GM23338 (cell line): ENCODE measurements around the gene AKAP9.

Experiments
- CREB1 ChIP-seq: fragments of 250-450 bp; sonication (Bioruptor Pico); IDR thresholded peaks from 2 replicates; pipeline ENCODE4 v1.5.0; 2020; ENCODE audit warnings: low read depth, mild to moderate bottlenecking, moderate library complexity
- EZH2 ChIP-seq: fragments of 200-600 bp; sonication (generic); IDR thresholded peaks from one replicate; pipeline ENCODE4 v1.8.0; 2017; ENCODE audit warnings: antibody characterized with exemption, mild to moderate bottlenecking, low read depth; ENCODE audit not compliant: unreplicated experiment
- EZH2phosphoT487 ChIP-seq: fragments of 200-600 bp; sonication (generic); IDR thresholded peaks from one replicate; pipeline ENCODE4 v1.8.1; 2018; ENCODE audit warnings: antibody characterized with exemption; ENCODE audit not compliant: unreplicated experiment
- NANOG ChIP-seq: IDR thresholded peaks from 2 replicates; pipeline ENCODE4 v1.6.1; 2016; ENCODE audit warnings: antibody characterized with exemption, borderline replicate concordance
- POLR2AphosphoS5 ChIP-seq: IDR thresholded peaks from 2 replicates; pipeline ENCODE4 v1.6.1; 2016; ENCODE audit warnings: antibody characterized with exemption, low read depth
- ZNF331 ChIP-seq: fragments of 250-450 bp; sonication (Bioruptor Pico); IDR thresholded peaks from 2 replicates; pipeline ENCODE4 v1.5.0; 2020; ENCODE audit warnings: low read depth, mild to moderate bottlenecking, moderate library complexity
- TF ChIP-seq, protein P1 (sequence below): IDR thresholded peaks from one replicate; pipeline ENCODE4 v1.6.1; 2018; ENCODE audit warnings: antibody characterized with exemption; ENCODE audit not compliant: unreplicated experiment
- TF ChIP-seq, protein P2 (sequence below), 2 experiments: fragments of 200-600 bp in 1 of 2; sonication (generic) in 1 of 2; conservative IDR thresholded peaks; 2 replicates each; pipeline versions ENCODE4 v1.5.1 to v1.6.1; 2016 to 2017; ENCODE audit warnings: antibody characterized with exemption in 2 of 2, low read depth in 2 of 2, mild to moderate bottlenecking in 2 of 2, moderate library complexity in 1 of 2
- TF ChIP-seq, protein P3 (sequence below): IDR thresholded peaks from 2 replicates; pipeline ENCODE4 v1.6.1; 2016; ENCODE audit warnings: antibody characterized with exemption

DNA sequence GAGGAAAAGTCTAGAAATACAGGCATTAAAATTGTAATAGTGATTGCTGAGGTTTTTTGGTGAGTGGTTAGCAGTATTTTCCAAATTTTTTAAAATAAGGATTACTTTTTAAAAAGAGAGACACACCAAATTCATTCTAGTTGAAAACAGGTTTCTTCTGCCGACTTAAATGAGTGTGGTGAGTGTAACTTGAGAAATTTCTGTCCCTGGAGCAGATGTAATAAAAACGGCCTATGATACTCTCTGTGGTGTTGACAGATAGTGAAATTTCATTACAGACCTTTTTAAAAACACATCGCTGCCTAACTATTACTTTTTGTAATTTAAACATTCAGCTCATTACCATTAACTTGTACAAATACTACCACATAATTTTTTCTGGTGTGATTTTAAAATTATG lies 103.5 kb downstream of the AKAP9 start:
- TF ChIP-seq, protein P1, sequence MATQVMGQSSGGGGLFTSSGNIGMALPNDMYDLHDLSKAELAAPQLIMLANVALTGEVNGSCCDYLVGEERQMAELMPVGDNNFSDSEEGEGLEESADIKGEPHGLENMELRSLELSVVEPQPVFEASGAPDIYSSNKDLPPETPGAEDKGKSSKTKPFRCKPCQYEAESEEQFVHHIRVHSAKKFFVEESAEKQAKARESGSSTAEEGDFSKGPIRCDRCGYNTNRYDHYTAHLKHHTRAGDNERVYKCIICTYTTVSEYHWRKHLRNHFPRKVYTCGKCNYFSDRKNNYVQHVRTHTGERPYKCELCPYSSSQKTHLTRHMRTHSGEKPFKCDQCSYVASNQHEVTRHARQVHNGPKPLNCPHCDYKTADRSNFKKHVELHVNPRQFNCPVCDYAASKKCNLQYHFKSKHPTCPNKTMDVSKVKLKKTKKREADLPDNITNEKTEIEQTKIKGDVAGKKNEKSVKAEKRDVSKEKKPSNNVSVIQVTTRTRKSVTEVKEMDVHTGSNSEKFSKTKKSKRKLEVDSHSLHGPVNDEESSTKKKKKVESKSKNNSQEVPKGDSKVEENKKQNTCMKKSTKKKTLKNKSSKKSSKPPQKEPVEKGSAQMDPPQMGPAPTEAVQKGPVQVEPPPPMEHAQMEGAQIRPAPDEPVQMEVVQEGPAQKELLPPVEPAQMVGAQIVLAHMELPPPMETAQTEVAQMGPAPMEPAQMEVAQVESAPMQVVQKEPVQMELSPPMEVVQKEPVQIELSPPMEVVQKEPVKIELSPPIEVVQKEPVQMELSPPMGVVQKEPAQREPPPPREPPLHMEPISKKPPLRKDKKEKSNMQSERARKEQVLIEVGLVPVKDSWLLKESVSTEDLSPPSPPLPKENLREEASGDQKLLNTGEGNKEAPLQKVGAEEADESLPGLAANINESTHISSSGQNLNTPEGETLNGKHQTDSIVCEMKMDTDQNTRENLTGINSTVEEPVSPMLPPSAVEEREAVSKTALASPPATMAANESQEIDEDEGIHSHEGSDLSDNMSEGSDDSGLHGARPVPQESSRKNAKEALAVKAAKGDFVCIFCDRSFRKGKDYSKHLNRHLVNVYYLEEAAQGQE = no peak
- TF ChIP-seq, protein P2, sequence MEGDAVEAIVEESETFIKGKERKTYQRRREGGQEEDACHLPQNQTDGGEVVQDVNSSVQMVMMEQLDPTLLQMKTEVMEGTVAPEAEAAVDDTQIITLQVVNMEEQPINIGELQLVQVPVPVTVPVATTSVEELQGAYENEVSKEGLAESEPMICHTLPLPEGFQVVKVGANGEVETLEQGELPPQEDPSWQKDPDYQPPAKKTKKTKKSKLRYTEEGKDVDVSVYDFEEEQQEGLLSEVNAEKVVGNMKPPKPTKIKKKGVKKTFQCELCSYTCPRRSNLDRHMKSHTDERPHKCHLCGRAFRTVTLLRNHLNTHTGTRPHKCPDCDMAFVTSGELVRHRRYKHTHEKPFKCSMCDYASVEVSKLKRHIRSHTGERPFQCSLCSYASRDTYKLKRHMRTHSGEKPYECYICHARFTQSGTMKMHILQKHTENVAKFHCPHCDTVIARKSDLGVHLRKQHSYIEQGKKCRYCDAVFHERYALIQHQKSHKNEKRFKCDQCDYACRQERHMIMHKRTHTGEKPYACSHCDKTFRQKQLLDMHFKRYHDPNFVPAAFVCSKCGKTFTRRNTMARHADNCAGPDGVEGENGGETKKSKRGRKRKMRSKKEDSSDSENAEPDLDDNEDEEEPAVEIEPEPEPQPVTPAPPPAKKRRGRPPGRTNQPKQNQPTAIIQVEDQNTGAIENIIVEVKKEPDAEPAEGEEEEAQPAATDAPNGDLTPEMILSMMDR (conservative IDR thresholded peaks at IDR 0.05; ENCODE audit: low read depth in 2 of 2) = no peak
- TF ChIP-seq, protein P3, sequence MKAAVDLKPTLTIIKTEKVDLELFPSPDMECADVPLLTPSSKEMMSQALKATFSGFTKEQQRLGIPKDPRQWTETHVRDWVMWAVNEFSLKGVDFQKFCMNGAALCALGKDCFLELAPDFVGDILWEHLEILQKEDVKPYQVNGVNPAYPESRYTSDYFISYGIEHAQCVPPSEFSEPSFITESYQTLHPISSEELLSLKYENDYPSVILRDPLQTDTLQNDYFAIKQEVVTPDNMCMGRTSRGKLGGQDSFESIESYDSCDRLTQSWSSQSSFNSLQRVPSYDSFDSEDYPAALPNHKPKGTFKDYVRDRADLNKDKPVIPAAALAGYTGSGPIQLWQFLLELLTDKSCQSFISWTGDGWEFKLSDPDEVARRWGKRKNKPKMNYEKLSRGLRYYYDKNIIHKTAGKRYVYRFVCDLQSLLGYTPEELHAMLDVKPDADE = no peak
- TF ChIP-seq CREB1 (CRISPR knock-in tag) = no peak
- TF ChIP-seq EZH2 = no peak
- TF ChIP-seq POLR2AphosphoS5 = no peak
- no peak for TF ChIP-seq NANOG
- no peak for TF ChIP-seq ZNF331 (CRISPR knock-in tag)
- no peak for TF ChIP-seq EZH2phosphoT487
